Endothelial cell of umbilical vein (primary cell): ENCODE results near the gene GRID1. TPM values are rescaled to one million over a fixed set of nuclear protein-coding genes. Genes with fewer than 3 reads are reported as not detected.

ENCODE experiments used
- BruUV-seq: library from RNA; stranded (reverse); fragments of 400-500 nt; replicated peaks from 2 replicates; lab custom pipeline; 2021; lab: Mats Ljungman, UMichigan
- CTCF ChIA-PET: fragments of 300-600, 350-600 bp; sonication (Branson Sonifier 250); formaldehyde crosslinking; loops from one replicate; lab custom pipeline; 2021; ENCODE audit warnings: antibody characterized with exemption, inconsistent platforms; lab: Charles Lee
- POLR2A ChIA-PET: fragments of 300-600, 350-600 bp; sonication (Branson Sonifier 250); formaldehyde crosslinking; loops from one replicate; lab custom pipeline; 2021; ENCODE audit warnings: antibody characterized with exemption, inconsistent platforms; lab: Charles Lee
- DNase-seq: peaks from one replicate; pipeline ENCODE4 v3.0.0-alpha.2; 2011; ENCODE audit warnings: low read depth, low spot score
- FAIRE-seq: peaks from 2 replicates; lab custom pipeline; 2011; peaks lifted over from hg19 to GRCh38; lab: Jason Lieb, UNC
- H2AFZ ChIP-seq: 2 replicates; pipeline ENCODE4 v1.6.0; 2012; ENCODE audit warnings: low read depth, low read length, control low read depth, inconsistent platforms
- H3K27ac ChIP-seq: 2 replicates; pipeline ENCODE4 v1.5.1; 2011; ENCODE audit warnings: low read depth, mild to moderate bottlenecking, control low read depth, low read length, moderate library complexity; ENCODE audit not compliant: insufficient read depth
- H3K27me3 ChIP-seq, 2 experiments: 2 replicates each; pipeline versions ENCODE4 v1.6.0 to v1.6.1; 2011; ENCODE audit warnings: low read length in 2 of 2, mixed read lengths in 1 of 2; ENCODE audit not compliant: control insufficient read depth in 2 of 2, insufficient read depth in 2 of 2
- H3K36me3 ChIP-seq, 2 experiments: 2 replicates in 1 of 2; 3 replicates in 1 of 2; pipeline ENCODE4 v1.5.1; 2011; ENCODE audit warnings: low read length in 2 of 2, mild to moderate bottlenecking in 1 of 2, moderate library complexity in 1 of 2; ENCODE audit not compliant: control insufficient read depth in 2 of 2, insufficient read depth in 2 of 2; ENCODE audit errors: extremely low read depth in 1 of 2
- H3K4me1 ChIP-seq: 3 replicates; pipeline ENCODE4 v1.5.1; 2011; ENCODE audit warnings: mild to moderate bottlenecking, low read length; ENCODE audit not compliant: control insufficient read depth, insufficient read depth; ENCODE audit errors: extremely low read depth
- H3K4me2 ChIP-seq: 2 replicates; pipeline ENCODE4 v1.6.1; 2011; ENCODE audit warnings: low read length, control low read depth, mixed read lengths; ENCODE audit not compliant: insufficient read depth
- H3K4me3 ChIP-seq, 3 experiments: fragments of 200-600 bp in 1 of 3; sonication (generic), shearing (Covaris generic) in 1 of 3; replicated peaks in 1 of 3; 2 replicates each; pipeline ENCODE4 v1.5.1; 2011 to 2016; ENCODE audit warnings: control low read depth in 3 of 3, low read length in 3 of 3, mild to moderate bottlenecking in 2 of 3, inconsistent platforms in 1 of 3, low read depth in 1 of 3, moderate library complexity in 1 of 3; ENCODE audit not compliant: insufficient read depth in 1 of 3
- H3K79me2 ChIP-seq: 2 replicates; pipeline ENCODE4 v1.6.0; 2012; ENCODE audit warnings: low read length, inconsistent platforms; ENCODE audit not compliant: control insufficient read depth, insufficient read depth
- H3K9ac ChIP-seq: replicated peaks from 2 replicates; pipeline ENCODE3; 2011; ENCODE audit warnings: low read length, control low read depth; ENCODE audit not compliant: insufficient read depth; ENCODE audit errors: extremely low read depth
- H3K9me1 ChIP-seq: replicated peaks from 3 replicates; pipeline ENCODE4 v1.6.0; 2011; ENCODE audit warnings: mild to moderate bottlenecking, low read length; ENCODE audit not compliant: control insufficient read depth, insufficient read depth; ENCODE audit errors: extremely low read depth
- H3K9me3 ChIP-seq: replicated peaks from 2 replicates; pipeline ENCODE4 v1.5.1; 2012; ENCODE audit warnings: low read length, inconsistent platforms; ENCODE audit not compliant: control insufficient read depth, insufficient read depth
- H4K20me1 ChIP-seq: replicated peaks from 2 replicates; pipeline ENCODE3; 2011; ENCODE audit warnings: mild to moderate bottlenecking, low read length; ENCODE audit not compliant: control insufficient read depth, insufficient read depth; ENCODE audit errors: extremely low read depth
- CTCF ChIP-seq, 2 donors: IDR thresholded peaks; 1 replicate in 1 of 2; 2 replicates in 1 of 2; pipeline ENCODE4 v1.5.1; 2011; ENCODE audit warnings: low read length in 2 of 2, mild to moderate bottlenecking in 2 of 2, moderate library complexity in 2 of 2, control low read depth in 1 of 2, inconsistent platforms in 1 of 2, low read depth in 1 of 2; ENCODE audit not compliant: insufficient read depth in 1 of 2; ENCODE audit errors: extremely low read depth in 1 of 2
- EZH2 ChIP-seq: IDR thresholded peaks from 2 replicates; pipeline ENCODE4 v1.6.1; 2012; ENCODE audit warnings: borderline replicate concordance, low read depth, mild to moderate bottlenecking, moderate library complexity, low read length, inconsistent platforms; ENCODE audit not compliant: severe bottlenecking
- FOS ChIP-seq: IDR thresholded peaks from 2 replicates; pipeline ENCODE4 v1.6.1; 2011; ENCODE audit warnings: mild to moderate bottlenecking, low read length, moderate library complexity, borderline replicate concordance; ENCODE audit not compliant: insufficient read depth
- GATA2 ChIP-seq: IDR thresholded peaks from 2 replicates; pipeline ENCODE4 v1.7.0; 2011; ENCODE audit warnings: low read depth, mild to moderate bottlenecking, moderate library complexity, mixed read lengths, low read length; ENCODE audit not compliant: insufficient read length, insufficient read depth
- JUN ChIP-seq: IDR thresholded peaks from 2 replicates; pipeline ENCODE4 v1.6.1; 2011; ENCODE audit warnings: borderline replicate concordance, low read depth; ENCODE audit not compliant: insufficient read length, insufficient read depth
- MYC ChIP-seq: IDR thresholded peaks from one replicate; pipeline ENCODE4 v1.6.1; 2011; ENCODE audit warnings: mild to moderate bottlenecking, low read depth, low read length
- POLR2A ChIP-seq: IDR thresholded peaks from 2 replicates; pipeline ENCODE4 v1.6.1; 2012; ENCODE audit warnings: low read depth, mild to moderate bottlenecking, control low read depth, low read length
- POLR2AphosphoS5 ChIP-seq: IDR thresholded peaks from 2 replicates; pipeline ENCODE4 v1.6.1; 2012; ENCODE audit warnings: low read depth, mild to moderate bottlenecking, control low read depth, low read length, moderate library complexity; ENCODE audit not compliant: insufficient read depth
- dilution Hi-C: fragments of 300-500 bp; cut with MboI; formaldehyde crosslinking; loops from one replicate; pipeline ENCODE4 v1.15.0; 2019; ENCODE audit warnings: low sequenced_read_pairs; ENCODE audit not compliant: extremely low pct_ligation_motif_present
- intact Hi-C: fragments of 100-400 bp; cut with micrococcal nuclease; formaldehyde crosslinking; loops from one replicate; pipeline ENCODE4 v1.10.0; 2022
- polyA plus RNA-seq, 4 experiments: library from polyadenylated mRNA; depleted of rRNA in 3 of 4; stranded (reverse) in 3 of 4; unstranded in 1 of 4; fragments of >200 nt; gene quantifications; 2 replicates each; pipeline versions ENCODE4 v1.2.1 to v1.2.3, GENCODE V29; 2011 to 2012; ENCODE audit warnings: missing spikeins in 1 of 4
- total RNA-seq: library from RNA; stranded (reverse); gene quantifications from 2 replicates; pipeline ENCODE4 v1.2.3, GENCODE V29; 2021
- TF ChIP-seq, protein P1 (sequence below): IDR thresholded peaks from 2 replicates; pipeline ENCODE4 v1.6.1; 2011; ENCODE audit not compliant: insufficient read depth, insufficient read length

The GRID1 gene
- total and polyA plus RNA-seq, 2 donors (not counting 3 experiments of a cell fraction or from before 2014, with no cell fraction given): not detected

- no peaks in the 10 kb centered on the region for H3K27me3 ChIP-seq
- no TSS peak for BruUV-seq
- intact Hi-C loops (no loop called here), dilution Hi-C loops (no loop called here)
- no peaks in the 10 kb centered on the region for H3K9me1 ChIP-seq
- H3K9me3 ChIP-seq: peaks cover 10% of the 10 kb centered on the region
- no peaks in the 10 kb centered on the region for H3K36me3 ChIP-seq
- H2AFZ ChIP-seq: no peak overlapping the region
- no peaks in the 10 kb centered on the region for H3K79me2 ChIP-seq
- no peaks in the 10 kb centered on the region for H3K4me1 ChIP-seq
- H4K20me1 ChIP-seq: no peaks in the 10 kb centered on the region
- FAIRE-seq (no peak), DNase-seq (no peak)
- TF ChIP-seq EZH2 (no peak), POLR2A (no peak)
- H3K9ac ChIP-seq: no peak overlapping the region
- POLR2A ChIA-PET: no interaction called here
- no peak overlapping the region for H3K4me2 ChIP-seq
- no peak overlapping the region for H3K27ac ChIP-seq
- H3K4me3 ChIP-seq: no peak overlapping the region
- CTCF ChIA-PET: no interaction called here
Measured at GRCh38 chr10:85891472-85891871, 475.1 kb downstream of the GRID1 start.

- no TSS peak for BruUV-seq
- TF ChIP-seq CTCF (IDR thresholded peaks at IDR 0.05; ENCODE audit: extremely low read depth in 1 of 2, insufficient read depth in 1 of 2, low read depth in 1 of 2, low read length in 2 of 2) (no peak), EZH2 (no peak), MYC (no peak), POLR2A (no peak), POLR2AphosphoS5 (no peak), JUN (no peak), GATA2 (no peak), FOS (no peak)
- TF ChIP-seq, protein P1, sequence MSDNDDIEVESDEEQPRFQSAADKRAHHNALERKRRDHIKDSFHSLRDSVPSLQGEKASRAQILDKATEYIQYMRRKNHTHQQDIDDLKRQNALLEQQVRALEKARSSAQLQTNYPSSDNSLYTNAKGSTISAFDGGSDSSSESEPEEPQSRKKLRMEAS: no peak
Measured at GRCh38 chr10:85888559-85888958, 478.0 kb downstream of the GRID1 start.

More at GRCh38 chr10:85888559-85888958, 478.0 kb downstream of the GRID1 start:
- Histone ChIP-seq H3K9me3 (peaks cover 6% of the 10 kb centered on the region), H3K4me3 (no peak overlapping the region), H3K79me2 (no peaks in the 10 kb centered on the region), H3K4me1 (no peaks in the 10 kb centered on the region), H3K9ac (no peak overlapping the region), H3K27me3 (no peaks in the 10 kb centered on the region), H4K20me1 (no peaks in the 10 kb centered on the region), H2AFZ (no peak overlapping the region), H3K27ac (no peak overlapping the region), H3K36me3 (no peaks in the 10 kb centered on the region), H3K9me1 (no peaks in the 10 kb centered on the region), H3K4me2 (no peak overlapping the region)
- ChIA-PET CTCF (no interaction called here), POLR2A (no interaction called here)
- dilution Hi-C loops: no loop called here
- FAIRE-seq (no peak), DNase-seq (no peak)
- intact Hi-C loops: no loop called here
